HepG2 (cell line): ENCODE results near the gene POP5. TPM values are rescaled to one million over a fixed set of nuclear protein-coding genes. Genes with fewer than 3 reads are reported as not detected.

Experiments
- DR1 ChIP-seq: sonication (generic); formaldehyde crosslinking; IDR thresholded peaks from 2 replicates; pipeline ENCODE4 v1.8.0; 2021; ENCODE audit warnings: mild to moderate bottlenecking, missing genetic modification reagents, inconsistent platforms
- ETV5 ChIP-seq: IDR thresholded peaks from 2 replicates; pipeline ENCODE4 v1.6.1; 2018; ENCODE audit warnings: missing biosample characterization, missing genetic modification reagents, inconsistent platforms, borderline replicate concordance
- GLMP ChIP-seq: sonication (generic); formaldehyde crosslinking; IDR thresholded peaks from 2 replicates; pipeline ENCODE4 v1.9.0; 2021; ENCODE audit warnings: missing genetic modification reagents, mild to moderate bottlenecking, borderline replicate concordance
- IKZF4 ChIP-seq: sonication (generic); formaldehyde crosslinking; IDR thresholded peaks from 2 replicates; pipeline ENCODE4 v1.5.1; 2020; ENCODE audit warnings: borderline replicate concordance, mild to moderate bottlenecking, low read depth, missing genetic modification reagents; ENCODE audit errors: not compliant biosample characterization
- KLF15 ChIP-seq: sonication (generic); formaldehyde crosslinking; IDR thresholded peaks from 2 replicates; pipeline ENCODE4 v1.8.1; 2023; ENCODE audit warnings: borderline replicate concordance, mild to moderate bottlenecking, inconsistent platforms, missing genetic modification reagents, mixed read lengths
- MYC ChIP-seq: sonication (generic); formaldehyde crosslinking; IDR thresholded peaks from 2 replicates; pipeline ENCODE4 v1.9.0; 2021; ENCODE audit warnings: missing genetic modification reagents, borderline replicate concordance
- NAIF1 ChIP-seq: sonication (generic); formaldehyde crosslinking; IDR thresholded peaks from 2 replicates; pipeline ENCODE4 v1.5.0; 2020; ENCODE audit warnings: mild to moderate bottlenecking, missing genetic modification reagents, borderline replicate concordance
- POGZ ChIP-seq: sonication (generic); formaldehyde crosslinking; IDR thresholded peaks from 2 replicates; pipeline ENCODE4 v1.4.0; 2020; ENCODE audit warnings: mild to moderate bottlenecking, missing genetic modification reagents
- POLR2AphosphoS2 ChIP-seq: IDR thresholded peaks from 2 replicates; pipeline ENCODE4 v1.6.1; 2011; ENCODE audit warnings: low read depth, low read length, improper control_type of control experiment
- PREB ChIP-seq: sonication (generic); formaldehyde crosslinking; IDR thresholded peaks from 2 replicates; pipeline ENCODE4 v1.4.0; 2020; ENCODE audit warnings: missing genetic modification reagents
- RBM22 ChIP-seq: fragments of 200-400 bp; formaldehyde crosslinking; optimal IDR thresholded peaks from 2 replicates; pipeline ENCODE3; 2017; ENCODE audit warnings: mild to moderate bottlenecking, low read length, moderate library complexity
- SPEN ChIP-seq: sonication (generic); formaldehyde crosslinking; IDR thresholded peaks from 2 replicates; pipeline ENCODE4 v1.5.1; 2020; ENCODE audit warnings: low read depth, mild to moderate bottlenecking, missing genetic modification reagents
- THYN1 ChIP-seq: sonication (generic); formaldehyde crosslinking; IDR thresholded peaks from 2 replicates; pipeline ENCODE4 v1.8.1; 2023; ENCODE audit warnings: low read depth, mild to moderate bottlenecking, moderate library complexity, missing genetic modification reagents, borderline replicate concordance
- ZBTB2 ChIP-seq: sonication (generic); formaldehyde crosslinking; IDR thresholded peaks from 2 replicates; pipeline ENCODE4 v1.8.0; 2022; ENCODE audit warnings: low read depth, missing genetic modification reagents
- ZBTB38 ChIP-seq: sonication (generic); formaldehyde crosslinking; IDR thresholded peaks from 2 replicates; pipeline ENCODE4 v1.5.1; 2020; ENCODE audit warnings: mild to moderate bottlenecking, missing genetic modification reagents
- ZFY ChIP-seq: sonication (generic); formaldehyde crosslinking; IDR thresholded peaks from 2 replicates; pipeline ENCODE4 v1.4.0; 2020; ENCODE audit warnings: missing genetic modification reagents
- ZIK1 ChIP-seq: sonication (generic); formaldehyde crosslinking; IDR thresholded peaks from 2 replicates; pipeline ENCODE4 v1.5.0; 2020; ENCODE audit warnings: mild to moderate bottlenecking, low read depth, missing genetic modification reagents, borderline replicate concordance
- ZMYM4 ChIP-seq: sonication (generic); formaldehyde crosslinking; IDR thresholded peaks from 2 replicates; pipeline ENCODE4 v1.8.1; 2023; ENCODE audit warnings: mild to moderate bottlenecking, missing genetic modification reagents
- ZNF337 ChIP-seq: sonication (generic); formaldehyde crosslinking; IDR thresholded peaks from 2 replicates; pipeline ENCODE4 v1.5.1; 2020; ENCODE audit warnings: missing genetic modification reagents, low read depth, mild to moderate bottlenecking, borderline replicate concordance
- ZNF44 ChIP-seq: sonication (generic); formaldehyde crosslinking; IDR thresholded peaks from 2 replicates; pipeline ENCODE4 v1.5.1; 2020; ENCODE audit warnings: mild to moderate bottlenecking, missing genetic modification reagents
- ZNF546 ChIP-seq: sonication (generic); formaldehyde crosslinking; conservative IDR thresholded peaks from 2 replicates; pipeline ENCODE4 v1.8.1; 2023; ENCODE audit warnings: mild to moderate bottlenecking, missing genetic modification reagents
- ZNF563 ChIP-seq: sonication (generic); formaldehyde crosslinking; IDR thresholded peaks from 2 replicates; pipeline ENCODE4 v1.8.0; 2022; ENCODE audit warnings: mild to moderate bottlenecking, moderate library complexity, missing genetic modification reagents
- ZNF770 ChIP-seq: sonication (generic); formaldehyde crosslinking; IDR thresholded peaks from 2 replicates; pipeline ENCODE4 v1.5.0; 2020; ENCODE audit warnings: mild to moderate bottlenecking, missing genetic modification reagents
- ZNF781 ChIP-seq: sonication (generic); formaldehyde crosslinking; IDR thresholded peaks from 2 replicates; pipeline ENCODE4 v1.5.1; 2020; ENCODE audit warnings: borderline replicate concordance, mild to moderate bottlenecking, missing genetic modification reagents; ENCODE audit errors: not compliant biosample characterization
- ZNF816 ChIP-seq: sonication (generic); formaldehyde crosslinking; IDR thresholded peaks from 2 replicates; pipeline ENCODE4 v1.8.0; 2022; ENCODE audit warnings: missing genetic modification reagents, mild to moderate bottlenecking, borderline replicate concordance
- polyA plus RNA-seq, 8 experiments: library from polyadenylated mRNA; depleted of rRNA in 3 of 8; stranded (reverse) in 7 of 8; unstranded in 1 of 8; fragments of >200 nt; fragmentation: Illumina TruSeq in 4 of 8; extraction: Trizol in 4 of 8; gene quantifications; 2 replicates each; pipeline versions ENCODE4 v1.2.1 to v1.2.3, GENCODE V29; 2011 to 2016; ENCODE audit warnings: low read depth in 4 of 8, missing spikeins in 1 of 8, mixed read lengths in 1 of 8; ENCODE audit not compliant: insufficient read depth in 1 of 8
- total RNA-seq, 5 experiments: library from RNA; depleted of rRNA; stranded (reverse); fragments of >200 nt; fragmentation: Illumina TruSeq; extraction: Trizol; gene quantifications; 2 replicates each; pipeline ENCODE4 v1.2.3, GENCODE V29; 2016; ENCODE audit warnings: low read depth in 1 of 5

Gene POP5
- total and polyA plus RNA-seq, 2 of the 13 experiments (the other 11 are each of a cell fraction or from before 2014, with no cell fraction given), result 45.6 to 61.3 TPM

GRCh38 chr12:120534203-120534702 lies 46.9 kb downstream of the POP5 start, which contains the start of gene RNF10 (continued):
- TF ChIP-seq ZNF337 (CRISPR knock-in tag) (peak; percentile 20; the same call in 1 of the 2 replicates), POGZ (CRISPR knock-in tag) (no peak), IKZF4 (CRISPR knock-in tag) (no peak), DR1 (CRISPR knock-in tag) (peak; percentile 73; the same call in 1 of the 2 replicates), MYC (CRISPR knock-in tag) (peak; percentile 65; the same call in 1 of the 2 replicates), ZNF816 (CRISPR knock-in tag) (0 out of 2 replicates have a peak, but pooled peaks have one; percentile 32), ZNF781 (no peak), PREB (CRISPR knock-in tag) (no peak), ZMYM4 (CRISPR knock-in tag) (no peak), ZBTB38 (no peak), SPEN (CRISPR knock-in tag) (peak; percentile 63; the same call in 1 of the 2 replicates), ZNF770 (CRISPR knock-in tag) (peak; percentile 82), THYN1 (CRISPR knock-in tag) (no peak), GLMP (CRISPR knock-in tag) (no peak), RBM22 (peak; percentile 6), NAIF1 (CRISPR knock-in tag) (no peak), ZNF563 (CRISPR knock-in tag) (peak; percentile 86), ZFY (CRISPR knock-in tag) (peak; percentile 93), KLF15 (CRISPR knock-in tag) (no peak), ZIK1 (CRISPR knock-in tag) (0 out of 2 replicates have a peak, but pooled peaks have one; percentile 17), ZBTB2 (no peak), POLR2AphosphoS2 (peak; percentile 48; the same call in 1 of the 2 replicates), ZNF44 (no peak), ZNF546 (peak; percentile 70), ETV5 (CRISPR knock-in tag) (no peak)
